CD8-positive, alpha-beta memory T cell (primary cell): ENCODE results near the gene CDC14B. TPM values are rescaled to one million over a fixed set of nuclear protein-coding genes. Genes with fewer than 3 reads are reported as not detected.

Experiments used
- CTCF ChIA-PET: fragments of 350-600 bp; sonication (Branson Sonifier 250); formaldehyde crosslinking; loops from one replicate; lab custom pipeline; 2021; ENCODE audit warnings: antibody characterized with exemption; lab: Charles Lee
- POLR2A ChIA-PET: fragments of 350-600 bp; sonication (Branson Sonifier 250); formaldehyde crosslinking; loops from one replicate; lab custom pipeline; 2021; ENCODE audit warnings: antibody characterized with exemption; lab: Charles Lee
- DNase-seq, 5 donors: peaks; one replicate each; pipeline versions ENCODE4 v3.0.0 to v3.0.0-alpha.2; 2020 to 2022; ENCODE audit warnings: mixed read lengths in 1 of 5
- H3K27ac ChIP-seq: one replicate; pipeline ENCODE4 v1.7.0; 2013; ENCODE audit warnings: low read depth, mild to moderate bottlenecking, low read length, moderate library complexity
- H3K27me3 ChIP-seq: 2 replicates; pipeline ENCODE4 v1.7.0; 2013; ENCODE audit warnings: low read length, mild to moderate bottlenecking; ENCODE audit not compliant: insufficient read depth, poor library complexity, severe bottlenecking
- H3K36me3 ChIP-seq: 2 replicates; pipeline ENCODE4 v1.7.0; 2013; ENCODE audit warnings: mild to moderate bottlenecking, low read length, moderate library complexity; ENCODE audit not compliant: insufficient read depth
- H3K4me1 ChIP-seq: 2 replicates; pipeline ENCODE4 v1.7.0; 2013; ENCODE audit warnings: mild to moderate bottlenecking, low read length, moderate library complexity; ENCODE audit not compliant: insufficient read depth
- H3K4me3 ChIP-seq: 2 replicates; pipeline ENCODE4 v1.7.0; 2013; ENCODE audit warnings: mild to moderate bottlenecking, low read length
- H3K9me3 ChIP-seq: 2 replicates; pipeline ENCODE4 v1.7.0; 2013; ENCODE audit warnings: mild to moderate bottlenecking, low read length
- H3K27ac Mint-ChIP-seq, 8 donors: one replicate each; pipeline ENCODE4 v1.8.0; 2020 to 2021; ENCODE audit warnings: mixed read lengths in 8 of 8, mild to moderate bottlenecking in 6 of 8, inconsistent platforms in 3 of 8, moderate library complexity in 3 of 8
- H3K27me3 Mint-ChIP-seq, 2 donors: one replicate each; pipeline ENCODE4 v1.8.0; 2020 to 2021; ENCODE audit warnings: mixed read lengths in 2 of 2, mild to moderate bottlenecking in 1 of 2, moderate library complexity in 1 of 2
- H3K36me3 Mint-ChIP-seq, 3 donors: one replicate each; pipeline ENCODE4 v1.8.0; 2020 to 2021; ENCODE audit warnings: mixed read lengths in 3 of 3, inconsistent platforms in 1 of 3, mild to moderate bottlenecking in 1 of 3
- H3K4me1 Mint-ChIP-seq, 3 donors: one replicate each; pipeline ENCODE4 v1.8.0; 2020 to 2021; ENCODE audit warnings: mixed read lengths in 3 of 3, inconsistent platforms in 1 of 3, mild to moderate bottlenecking in 1 of 3
- H3K4me3 Mint-ChIP-seq, 7 donors: one replicate each; pipeline ENCODE4 v1.8.0; 2020 to 2021; ENCODE audit warnings: mixed read lengths in 7 of 7, mild to moderate bottlenecking in 6 of 7, moderate library complexity in 4 of 7, inconsistent platforms in 2 of 7
- H3K9me3 Mint-ChIP-seq, 5 donors: one replicate each; pipeline ENCODE4 v1.8.0; 2020 to 2022; ENCODE audit warnings: mixed read lengths in 5 of 5, mild to moderate bottlenecking in 3 of 5, moderate library complexity in 2 of 5, inconsistent platforms in 1 of 5
- polyA plus RNA-seq: library from polyadenylated mRNA; unstranded; fragments of 300-500 nt; fragmentation: Illumina TruSeq; gene quantifications from one replicate; pipeline ENCODE4 v1.2.3, GENCODE V29; 2021
- total RNA-seq, 2 experiments: library from RNA; stranded (reverse); gene quantifications; one replicate each; pipeline ENCODE4 v1.2.3, GENCODE V29; 2021

Gene CDC14B
- total and polyA plus RNA-seq, 3 experiments from 2014 or later, result 4.6 to 8.2 (median 6.3) TPM

GRCh38 chr9:96612966-96613589 is 6.6 kb downstream of the CDC14B start:
- Mint-ChIP-seq H3K4me3 (no peak overlapping the region), H3K27ac (no peak overlapping the region), H3K4me1 (peaks cover 0 to 2% (median 1%) of the 10 kb centered on the region in 3 donors), H3K9me3 (no peaks in the 10 kb centered on the region), H3K36me3 (no peaks in the 10 kb centered on the region), H3K27me3 (peaks cover 19 to 74% of the 10 kb centered on the region in 2 donors)
- H3K36me3 ChIP-seq, result no peaks in the 10 kb centered on the region
- no peak overlapping the region for H3K4me3 ChIP-seq
- no peak for DNase-seq
- H3K4me1 ChIP-seq, result no peaks in the 10 kb centered on the region
- H3K27me3 ChIP-seq, result peaks cover 11% of the 10 kb centered on the region
- CTCF ChIA-PET, result no interaction called here
- H3K9me3 ChIP-seq, result no peaks in the 10 kb centered on the region
- H3K27ac ChIP-seq, result no peak overlapping the region
- POLR2A ChIA-PET, result no interaction called here

GRCh38 chr9:96612105-96612965 is 7.3 kb downstream of the CDC14B start:
- no peak overlapping the region for H3K27ac Mint-ChIP-seq
- H3K27ac ChIP-seq, result no peak overlapping the region
- peaks cover 6% of the 10 kb centered on the region for H3K27me3 ChIP-seq
- no peak for DNase-seq
- no peak overlapping the region for H3K4me3 ChIP-seq
- CTCF ChIA-PET, result no interaction called here
- no peaks in the 10 kb centered on the region for H3K4me1 Mint-ChIP-seq
- H3K9me3 ChIP-seq, result no peaks in the 10 kb centered on the region
- no peaks in the 10 kb centered on the region for H3K36me3 ChIP-seq
- peaks cover 13 to 66% of the 10 kb centered on the region in 2 donors for H3K27me3 Mint-ChIP-seq
- no peaks in the 10 kb centered on the region for H3K36me3 Mint-ChIP-seq
- POLR2A ChIA-PET, result no interaction called here
- H3K9me3 Mint-ChIP-seq, result no peaks in the 10 kb centered on the region
- H3K4me3 Mint-ChIP-seq, result no peak overlapping the region
- H3K4me1 ChIP-seq, result no peaks in the 10 kb centered on the region

- no peaks in the 10 kb centered on the region for H3K36me3 ChIP-seq
- H3K27me3 Mint-ChIP-seq, result peaks cover 12 to 59% of the 10 kb centered on the region in 2 donors
- no peak for DNase-seq
These were observed 8.3 kb downstream of the CDC14B start for GRCh38 chr9:96611302-96611701.

GRCh38 chr9:96609732-96610131 is 9.9 kb downstream of the CDC14B start:
- peaks cover 6% of the 10 kb centered on the region for H3K27me3 ChIP-seq
- H3K27ac ChIP-seq, result no peak overlapping the region
- peaks cover 14 to 46% of the 10 kb centered on the region in 2 donors for H3K27me3 Mint-ChIP-seq
- ChIA-PET CTCF (interaction anchor here (1.0 kb wide), 1 partner anchor 11 kb away, joined by 3 read pairs; no protein-coding TSS in a partner anchor), POLR2A (no interaction called here)
- H3K4me3 Mint-ChIP-seq, result no peak overlapping the region
- no peak overlapping the region for H3K4me3 ChIP-seq
- H3K27ac Mint-ChIP-seq, result no peak overlapping the region
- H3K4me1 ChIP-seq, result no peaks in the 10 kb centered on the region
- H3K36me3 ChIP-seq, result no peaks in the 10 kb centered on the region
- H3K4me1 Mint-ChIP-seq, result no peaks in the 10 kb centered on the region
- no peaks in the 10 kb centered on the region for H3K9me3 Mint-ChIP-seq
- H3K36me3 Mint-ChIP-seq, result no peaks in the 10 kb centered on the region
- H3K9me3 ChIP-seq, result no peaks in the 10 kb centered on the region
- DNase-seq, result no peak

More at GRCh38 chr9:96611302-96611701, 8.3 kb downstream of the CDC14B start:
- Histone ChIP-seq H3K4me3 (no peak overlapping the region), H3K27me3 (peaks cover 6% of the 10 kb centered on the region), H3K27ac (no peak overlapping the region), H3K4me1 (no peaks in the 10 kb centered on the region), H3K9me3 (no peaks in the 10 kb centered on the region)
- Mint-ChIP-seq H3K36me3 (no peaks in the 10 kb centered on the region), H3K27ac (no peak overlapping the region), H3K4me1 (no peaks in the 10 kb centered on the region), H3K4me3 (no peak overlapping the region), H3K9me3 (no peaks in the 10 kb centered on the region)
- CTCF ChIA-PET, result no interaction called here
- POLR2A ChIA-PET, result no interaction called here

DNA sequence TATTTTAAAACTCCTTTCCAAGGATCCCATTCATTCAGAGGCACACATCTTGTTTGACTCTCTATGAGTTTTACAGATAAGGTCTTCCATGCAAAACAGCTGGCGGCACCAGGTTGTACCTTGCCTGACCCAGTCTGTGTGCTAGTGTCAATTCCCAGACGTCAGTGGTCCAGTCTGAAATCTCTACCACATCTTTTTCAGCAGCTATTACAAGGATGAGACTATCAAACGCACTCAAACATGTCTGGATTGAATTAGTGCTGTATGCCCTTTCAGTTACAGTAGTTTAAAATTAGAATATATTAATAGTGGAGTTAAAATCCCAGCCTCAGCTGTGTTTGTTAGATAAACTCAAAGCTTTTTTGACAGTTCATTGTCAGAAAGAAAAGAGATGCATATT is 11.7 kb downstream of the CDC14B start:
- Histone ChIP-seq H3K4me1 (no peaks in the 10 kb centered on the region), H3K36me3 (no peaks in the 10 kb centered on the region), H3K9me3 (no peaks in the 10 kb centered on the region), H3K27me3 (peaks cover 6% of the 10 kb centered on the region), H3K4me3 (no peak overlapping the region), H3K27ac (no peak overlapping the region)
- DNase-seq, result no peak
- Mint-ChIP-seq H3K27me3 (peaks cover 11 to 35% of the 10 kb centered on the region in 2 donors), H3K9me3 (no peaks in the 10 kb centered on the region), H3K4me3 (no peak overlapping the region), H3K4me1 (no peaks in the 10 kb centered on the region), H3K27ac (no peak overlapping the region), H3K36me3 (no peaks in the 10 kb centered on the region)
- ChIA-PET POLR2A (no interaction called here), CTCF (no interaction called here)

- Mint-ChIP-seq H3K9me3 (no peaks in the 10 kb centered on the region), H3K4me3 (no peak overlapping the region), H3K27ac (no peak overlapping the region), H3K27me3 (peaks cover 8 to 15% of the 10 kb centered on the region in 2 donors), H3K36me3 (no peaks in the 10 kb centered on the region), H3K4me1 (no peaks in the 10 kb centered on the region)
- DNase-seq, result no peak
- ChIA-PET POLR2A (no interaction called here), CTCF (interaction anchor here (1.0 kb wide), 1 partner anchor 38 kb away, joined by 3 read pairs; no protein-coding TSS in a partner anchor)
- H3K27ac ChIP-seq, result no peak overlapping the region
- no peak overlapping the region for H3K4me3 ChIP-seq
- no peaks in the 10 kb centered on the region for H3K27me3 ChIP-seq
- no peaks in the 10 kb centered on the region for H3K36me3 ChIP-seq
- H3K4me1 ChIP-seq, result no peaks in the 10 kb centered on the region
- H3K9me3 ChIP-seq, result no peaks in the 10 kb centered on the region
These were observed 14.3 kb downstream of the CDC14B start for GRCh38 chr9:96605328-96605727.

DNA sequence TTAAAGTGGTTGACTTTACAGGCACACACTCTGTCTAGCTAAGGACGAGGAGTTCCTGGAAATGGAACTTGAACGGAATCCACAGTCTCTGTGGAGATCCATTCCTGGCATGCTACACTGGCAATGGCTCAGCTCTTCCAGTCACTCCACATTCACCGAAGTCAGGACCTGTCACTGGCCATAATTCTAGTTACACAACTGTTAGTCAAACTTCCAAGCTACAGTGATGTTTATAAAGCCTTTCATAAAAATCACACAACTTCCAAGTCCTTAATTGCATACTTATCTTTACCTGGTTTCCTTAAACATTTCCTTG is 15.7 kb downstream of the CDC14B start:
- H3K4me3 ChIP-seq, result no peak overlapping the region
- Mint-ChIP-seq H3K27me3 (peaks cover 6 to 7% of the 10 kb centered on the region in 2 donors), H3K27ac (no peak overlapping the region), H3K9me3 (no peaks in the 10 kb centered on the region), H3K36me3 (no peaks in the 10 kb centered on the region), H3K4me3 (no peak overlapping the region), H3K4me1 (no peaks in the 10 kb centered on the region)
- no peaks in the 10 kb centered on the region for H3K36me3 ChIP-seq
- no peak for DNase-seq
- no peak overlapping the region for H3K27ac ChIP-seq
- no peaks in the 10 kb centered on the region for H3K4me1 ChIP-seq
- CTCF ChIA-PET, result no interaction called here
- H3K9me3 ChIP-seq, result no peaks in the 10 kb centered on the region
- POLR2A ChIA-PET, result no interaction called here
- no peaks in the 10 kb centered on the region for H3K27me3 ChIP-seq

- H3K27ac ChIP-seq, result no peak overlapping the region
- DNase-seq, result no peak
- H3K4me3 ChIP-seq, result no peak overlapping the region
These were observed 16.2 kb downstream of the CDC14B start for GRCh38 chr9:96603305-96604003.

More at GRCh38 chr9:96603305-96604003, 16.2 kb downstream of the CDC14B start:
- CTCF ChIA-PET, result interaction anchor here (0.5 kb wide), 1 partner anchor 266 kb away, joined by 3 read pairs; no protein-coding TSS in a partner anchor
- H3K27me3 ChIP-seq, result no peaks in the 10 kb centered on the region
- no peaks in the 10 kb centered on the region for H3K36me3 ChIP-seq
- POLR2A ChIA-PET, result no interaction called here
- no peak overlapping the region for H3K4me3 Mint-ChIP-seq
- no peaks in the 10 kb centered on the region for H3K36me3 Mint-ChIP-seq
- no peaks in the 10 kb centered on the region for H3K9me3 Mint-ChIP-seq
- peaks cover 1 to 7% of the 10 kb centered on the region in 2 donors for H3K27me3 Mint-ChIP-seq
- H3K4me1 ChIP-seq, result no peaks in the 10 kb centered on the region
- no peaks in the 10 kb centered on the region for H3K9me3 ChIP-seq
- no peak overlapping the region for H3K27ac Mint-ChIP-seq
- no peaks in the 10 kb centered on the region for H3K4me1 Mint-ChIP-seq
